ENCODE measurements around the gene PAX5. TPM values are rescaled to one million over a fixed set of nuclear protein-coding genes. Genes with fewer than 3 reads are reported as not detected.

Gene PAX5
- total RNA-seq, 1 donor from 2014 or later = 0.18 TPM

- peaks cover 51% of the 10 kb centered on the region for H3K4me1 ChIP-seq
- H3K4me3 ChIP-seq = peak overlapping the region; percentile 6
- H3K27ac ChIP-seq = no peak overlapping the region
- DNase-seq = no peak
- TF ChIP-seq, protein P1, sequence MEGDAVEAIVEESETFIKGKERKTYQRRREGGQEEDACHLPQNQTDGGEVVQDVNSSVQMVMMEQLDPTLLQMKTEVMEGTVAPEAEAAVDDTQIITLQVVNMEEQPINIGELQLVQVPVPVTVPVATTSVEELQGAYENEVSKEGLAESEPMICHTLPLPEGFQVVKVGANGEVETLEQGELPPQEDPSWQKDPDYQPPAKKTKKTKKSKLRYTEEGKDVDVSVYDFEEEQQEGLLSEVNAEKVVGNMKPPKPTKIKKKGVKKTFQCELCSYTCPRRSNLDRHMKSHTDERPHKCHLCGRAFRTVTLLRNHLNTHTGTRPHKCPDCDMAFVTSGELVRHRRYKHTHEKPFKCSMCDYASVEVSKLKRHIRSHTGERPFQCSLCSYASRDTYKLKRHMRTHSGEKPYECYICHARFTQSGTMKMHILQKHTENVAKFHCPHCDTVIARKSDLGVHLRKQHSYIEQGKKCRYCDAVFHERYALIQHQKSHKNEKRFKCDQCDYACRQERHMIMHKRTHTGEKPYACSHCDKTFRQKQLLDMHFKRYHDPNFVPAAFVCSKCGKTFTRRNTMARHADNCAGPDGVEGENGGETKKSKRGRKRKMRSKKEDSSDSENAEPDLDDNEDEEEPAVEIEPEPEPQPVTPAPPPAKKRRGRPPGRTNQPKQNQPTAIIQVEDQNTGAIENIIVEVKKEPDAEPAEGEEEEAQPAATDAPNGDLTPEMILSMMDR (IDR thresholded peaks at IDR 0.05) = no peak
- ATAC-seq = no peak
- peaks cover 100% of the 10 kb centered on the region for H3K27me3 ChIP-seq (ENCODE audit: low read depth)
- no peaks in the 10 kb centered on the region for H3K9me3 ChIP-seq
- intact Hi-C loops (cut with DNase I) = no loop called here
- no peaks in the 10 kb centered on the region for H3K36me3 ChIP-seq
Observed at GRCh38 chr9:37034938-37035647, 1.0 kb upstream of the PAX5 start.

GRCh38 chr9:37034305-37034937 lies 353 bp upstream of the PAX5 start:
- H3K27me3 ChIP-seq (ENCODE audit: low read depth) = peaks cover 100% of the 10 kb centered on the region
- no peak overlapping the region for H3K27ac ChIP-seq
- intact Hi-C loops (cut with DNase I) = no loop called here
- no peaks in the 10 kb centered on the region for H3K9me3 ChIP-seq
- DNase-seq (no peak), ATAC-seq (peak; percentile 5 to 31)
- H3K4me3 ChIP-seq = peak overlapping the region; percentile 37
- H3K4me1 ChIP-seq = peaks cover 57% of the 10 kb centered on the region
- no peaks in the 10 kb centered on the region for H3K36me3 ChIP-seq
- TF ChIP-seq, protein P1 (IDR thresholded peaks at IDR 0.05) = no peak

GRCh38 chr9:37033141-37033540 lies 927 bp downstream of the PAX5 start:
- Histone ChIP-seq H3K27ac (no peak overlapping the region), H3K36me3 (no peaks in the 10 kb centered on the region), H3K9me3 (no peaks in the 10 kb centered on the region), H3K27me3 (ENCODE audit: low read depth) (peaks cover 100% of the 10 kb centered on the region), H3K4me3 (no peak overlapping the region), H3K4me1 (peaks cover 55% of the 10 kb centered on the region)
- ATAC-seq (no peak), DNase-seq (no peak)
- TF ChIP-seq, protein P1 (IDR thresholded peaks at IDR 0.05) = no peak
- intact Hi-C loops (cut with DNase I) = no loop called here

GRCh38 chr9:37032713-37033112 lies 1.4 kb downstream of the PAX5 start:
- TF ChIP-seq, protein P1 (IDR thresholded peaks at IDR 0.05) = no peak
- Histone ChIP-seq H3K9me3 (no peaks in the 10 kb centered on the region), H3K4me1 (peaks cover 53% of the 10 kb centered on the region), H3K36me3 (no peaks in the 10 kb centered on the region), H3K4me3 (no peak overlapping the region), H3K27ac (no peak overlapping the region), H3K27me3 (ENCODE audit: low read depth) (peaks cover 100% of the 10 kb centered on the region)
- intact Hi-C loops (cut with DNase I) = no loop called here
- no peak for DNase-seq
- no peak for ATAC-seq

DNA sequence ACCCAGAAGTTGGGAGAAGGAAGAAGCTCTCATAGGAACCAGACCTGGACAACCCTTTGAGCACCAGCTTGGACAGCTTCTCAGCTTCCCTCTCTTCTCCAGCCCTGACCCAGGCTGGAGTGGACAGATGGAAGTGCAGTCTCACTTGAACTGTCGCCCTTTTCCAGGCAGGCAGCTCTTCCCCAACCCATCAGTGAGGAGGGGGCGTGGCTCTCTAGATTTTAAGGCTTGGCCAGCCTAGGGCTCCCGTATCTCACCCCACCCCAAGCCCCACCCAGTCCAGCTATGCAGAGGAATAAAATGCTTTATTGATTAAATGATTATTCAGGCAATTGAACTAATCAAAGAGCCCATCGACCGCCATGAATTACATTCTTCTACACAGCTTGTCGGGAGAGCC lies 2.2 kb downstream of the PAX5 start:
- intact Hi-C loops (cut with DNase I) = no loop called here
- H3K36me3 ChIP-seq = no peaks in the 10 kb centered on the region
- no peaks in the 10 kb centered on the region for H3K9me3 ChIP-seq
- ATAC-seq (no peak), DNase-seq (no peak)
- peaks cover 53% of the 10 kb centered on the region for H3K4me1 ChIP-seq
- peaks cover 100% of the 10 kb centered on the region for H3K27me3 ChIP-seq (ENCODE audit: low read depth)
- H3K4me3 ChIP-seq = no peak overlapping the region
- TF ChIP-seq, protein P1 (IDR thresholded peaks at IDR 0.05) = no peak
- H3K27ac ChIP-seq = no peak overlapping the region

Measured in lower lobe of right lung (tissue), 2 donors.